Gastroesophageal sphincter (tissue), 4 donors: ENCODE measurements around the gene NDUFA3. TPM values are rescaled to one million over a fixed set of nuclear protein-coding genes. Genes with fewer than 3 reads are reported as not detected.

Experiments used
- ATAC-seq: fragments of 150-250 bp; one replicate; pipeline ENCODE4 v1.9.1; 2016; ENCODE audit warnings: mild to moderate bottlenecking, moderate library complexity
- H3K27ac ChIP-seq, 4 donors: fragments of 200-600 bp; sonication (generic) in 3 of 4; 1 replicate in 3 of 4; 2 replicates in 1 of 4; pipeline ENCODE4 v1.5.1; 2016 to 2019
- H3K27me3 ChIP-seq: fragments of 200-600 bp; sonication (generic); one replicate; pipeline ENCODE4 v1.5.1; 2019
- H3K36me3 ChIP-seq, 2 donors: fragments of 200-600 bp; sonication (generic); one replicate each; pipeline ENCODE4 v1.5.1; 2019; ENCODE audit warnings: control low read depth in 1 of 2
- H3K4me1 ChIP-seq, 3 donors: fragments of 200-600 bp; sonication (generic); 1 replicate in 2 of 3; 2 replicates in 1 of 3; pipeline ENCODE4 v1.5.1; 2016 to 2019; ENCODE audit warnings: control low read depth in 2 of 3
- H3K4me3 ChIP-seq, 2 donors: fragments of 200-600 bp; sonication (generic); one replicate each; pipeline ENCODE4 v1.5.1; 2019; ENCODE audit warnings: mild to moderate bottlenecking in 1 of 2, moderate library complexity in 1 of 2
- H3K9me3 ChIP-seq, 3 donors: fragments of 200-600 bp; sonication (generic); one replicate each; pipeline ENCODE4 v1.5.1; 2017 to 2019; ENCODE audit warnings: control low read depth in 2 of 3
- CTCF ChIP-seq, 4 experiments: fragments of 200-600 bp in 2 of 4; fragments of 450-650 bp in 2 of 4; sonication (generic) in 1 of 4; IDR thresholded peaks; one replicate each; pipeline ENCODE4 v1.5.1; 2017 to 2019; ENCODE audit warnings: antibody characterized with exemption in 4 of 4, mild to moderate bottlenecking in 2 of 4, moderate library complexity in 2 of 4
- EP300 ChIP-seq: sonication (generic); formaldehyde crosslinking; IDR thresholded peaks from one replicate; pipeline ENCODE4 v1.6.1; 2017; ENCODE audit warnings: antibody characterized with exemption, mild to moderate bottlenecking
- POLR2A ChIP-seq, 2 donors: fragments of 450-650 bp; IDR thresholded peaks; one replicate each; pipeline ENCODE4 v1.6.1; 2017; ENCODE audit warnings: antibody characterized with exemption in 2 of 2, mild to moderate bottlenecking in 2 of 2, moderate library complexity in 1 of 2
- POLR2AphosphoS5 ChIP-seq: sonication (generic); formaldehyde crosslinking; IDR thresholded peaks from one replicate; pipeline ENCODE4 v1.6.1; 2017; ENCODE audit warnings: antibody characterized with exemption
- WGBS, 2 donors: methylation state at CpG; one replicate each; pipeline ENCODE4 v1.1.5; 2018; ENCODE audit warnings: low coverage in 1 of 2; 5-methylcytosine and 5-hydroxymethylcytosine counted together
- total RNA-seq, 4 donors: library from RNA; depleted of rRNA; stranded (reverse); fragments of >200 nt; gene quantifications; one replicate each; pipeline ENCODE4 v1.1.0, GENCODE V29; 2016

Gene NDUFA3
- total RNA-seq, 4 donors from 2014 or later = 14.2 to 37.7 (median 21.5) TPM

- no peak for ATAC-seq
- H3K9me3 ChIP-seq = no peaks in the 10 kb centered on the region
- no peak overlapping the region for H3K4me3 ChIP-seq
- H3K27ac ChIP-seq = no peak overlapping the region
- no peaks in the 10 kb centered on the region for H3K27me3 ChIP-seq
- TF ChIP-seq POLR2AphosphoS5 = no peak
- TF ChIP-seq CTCF (IDR thresholded peaks at IDR 0.05) = no peak
- no peak for TF ChIP-seq POLR2A (IDR thresholded peaks at IDR 0.05)
- peaks cover 2 to 22% (median 14%) of the 10 kb centered on the region in 3 donors for H3K4me1 ChIP-seq
- H3K36me3 ChIP-seq = peaks cover 0 to 41% of the 10 kb centered on the region in 2 donors
- WGBS, 2 donors = 60 to 70% methylated on average over 2 of the region's 2 CpGs
Measured at GRCh38 chr19:54133957-54134590, 31.4 kb downstream of the NDUFA3 start.

GRCh38 chr19:54136086-54136863 lies 33.6 kb downstream of the NDUFA3 start:
- Histone ChIP-seq H3K9me3 (no peaks in the 10 kb centered on the region), H3K27me3 (no peaks in the 10 kb centered on the region), H3K27ac (peak overlapping the region in 3 of 4 donors; percentile 29 to 80 (median 67)), H3K4me1 (peaks cover 2 to 44% (median 28%) of the 10 kb centered on the region in 3 donors), H3K36me3 (peaks cover 0 to 29% of the 10 kb centered on the region in 2 donors), H3K4me3 (peak overlapping the region; percentile 36 to 52)
- no peak for TF ChIP-seq EP300
- no peak for TF ChIP-seq CTCF (IDR thresholded peaks at IDR 0.05)
- no peak for TF ChIP-seq POLR2A (IDR thresholded peaks at IDR 0.05)
- TF ChIP-seq POLR2AphosphoS5 = no peak
- 5 to 7% methylated on average over 17 to 28 of the region's 30 CpGs for WGBS, 2 donors
- no peak for ATAC-seq

GRCh38 chr19:54136864-54137698 lies 34.4 kb downstream of the NDUFA3 start:
- H3K27ac ChIP-seq = peak overlapping the region; percentile 95 to 100 (median 98)
- ATAC-seq = peak; percentile 94
- WGBS, 2 donors = 0% methylated on average over 11 to 19 of the region's 46 CpGs
- no peak for TF ChIP-seq POLR2A (IDR thresholded peaks at IDR 0.05)
- peak; percentile 72 for TF ChIP-seq POLR2AphosphoS5
- H3K9me3 ChIP-seq = no peaks in the 10 kb centered on the region
- H3K27me3 ChIP-seq = no peaks in the 10 kb centered on the region
- peaks cover 0 to 29% of the 10 kb centered on the region in 2 donors for H3K36me3 ChIP-seq
- peaks cover 2 to 49% (median 28%) of the 10 kb centered on the region in 3 donors for H3K4me1 ChIP-seq
- peak overlapping the region; percentile 100 for H3K4me3 ChIP-seq

GRCh38 chr19:54137699-54138488 lies 35.2 kb downstream of the NDUFA3 start, which contains the start of gene CNOT3:
CNOT3 (plus strand) TSS chr19:54137762; CDS start chr19:54142979, 5,217 bp downstream.
- TF ChIP-seq POLR2AphosphoS5 (peak; percentile 80), CTCF (IDR thresholded peaks at IDR 0.05) (peak in 1 of 4 experiments; percentile 31), POLR2A (IDR thresholded peaks at IDR 0.05) (peak; percentile 76 to 86), EP300 (no peak)
- no peak for ATAC-seq
- peak within 1 kb of the TSS; percentile 100 for H3K4me3 ChIP-seq
- no peaks in the 10 kb centered on the region for H3K27me3 ChIP-seq
- H3K9me3 ChIP-seq = no peaks in the 10 kb centered on the region
- no CpG with 5 or more reads among the region's 103 CpGs for WGBS, 2 donors
- peak within 1 kb of the TSS; percentile 95 to 100 (median 98) for H3K27ac ChIP-seq
- peaks cover 2 to 49% (median 28%) of the 10 kb centered on the region in 3 donors for H3K4me1 ChIP-seq
- peaks cover 0 to 26% of the 10 kb centered on the region in 2 donors for H3K36me3 ChIP-seq
